GM21529 (cell line): ENCODE data around the gene CD209.

Experiments used
- ATAC-seq: cut with Tn5 transposase; IDR thresholded peaks from one replicate; pipeline ENCODE4 v1.9.1; 2021; ENCODE audit not compliant: unreplicated experiment

The CD209 gene

DNA sequence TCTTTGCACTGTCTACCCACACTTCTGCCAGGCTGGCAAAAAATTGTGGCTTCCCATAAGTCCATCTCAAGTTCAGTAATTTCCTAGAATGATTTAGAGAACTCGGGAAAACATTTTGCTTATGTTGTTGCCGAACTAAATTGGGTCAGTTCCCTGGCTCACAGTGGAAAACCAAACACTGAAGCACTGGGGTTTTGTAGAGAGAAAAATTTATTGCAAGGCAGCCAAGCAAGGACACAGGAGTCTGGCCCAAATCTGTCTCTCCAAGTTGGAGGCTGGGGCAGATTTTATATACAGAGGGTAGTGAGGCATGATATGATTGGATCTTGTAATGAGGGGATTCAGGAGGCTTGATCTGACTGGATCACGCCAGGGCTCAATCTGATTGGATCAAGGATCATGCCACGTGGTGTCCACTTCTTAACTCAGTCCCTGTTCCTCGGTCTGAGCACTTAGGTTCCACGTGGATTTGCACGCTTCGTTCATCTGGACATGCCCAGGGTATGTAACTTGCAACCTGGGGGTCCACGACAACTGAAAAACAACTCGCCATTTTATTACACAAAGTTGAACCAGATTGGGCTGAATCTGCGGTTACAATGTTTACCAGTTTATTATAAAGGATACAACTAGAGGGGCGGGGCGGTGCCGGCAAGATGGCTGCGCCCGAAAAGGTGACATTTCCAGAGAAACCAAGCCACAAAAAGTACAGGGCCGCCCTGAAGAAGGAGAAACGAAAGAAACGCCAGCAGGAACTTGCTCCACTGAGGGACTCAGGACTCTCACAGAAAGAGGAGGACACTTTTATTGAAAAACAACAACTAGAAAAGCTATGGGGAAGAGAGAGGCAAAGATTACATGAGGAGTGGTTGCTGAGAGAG lies 7.3 kb downstream of the CD209 start:
- no peak for ATAC-seq

DNA sequence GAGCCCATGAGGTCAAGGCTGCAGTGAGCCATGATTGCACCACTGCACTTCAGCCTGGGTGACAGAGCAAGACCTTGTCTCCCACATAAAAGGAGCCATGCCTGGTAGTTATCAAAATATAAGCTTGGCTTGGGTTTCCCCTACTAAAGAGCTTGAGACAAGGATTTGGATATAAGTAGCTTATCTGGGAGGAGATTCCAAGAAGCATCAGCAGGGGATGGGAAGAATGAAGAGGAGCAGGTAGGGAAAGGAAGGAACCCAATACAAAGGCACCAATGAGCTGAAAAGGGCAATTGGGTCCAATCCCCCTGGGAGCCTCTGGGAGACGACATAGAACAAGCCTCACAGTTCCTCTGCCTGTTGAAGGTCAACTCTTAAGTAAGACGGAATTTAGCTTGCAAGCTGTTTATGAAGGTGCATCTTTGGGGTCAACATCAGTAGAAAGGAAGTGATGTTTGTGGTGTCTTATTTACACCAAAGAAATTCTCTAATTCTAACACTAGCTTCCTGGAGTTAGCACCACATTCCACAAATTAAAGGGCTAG lies 8.1 kb downstream of the CD209 start:
- ATAC-seq = no peak

- ATAC-seq = no peak
Measured at GRCh38 chr19:7738023-7738422, 9.3 kb downstream of the CD209 start.

- ATAC-seq = no peak
Measured at GRCh38 chr19:7737215-7737614, 10.1 kb downstream of the CD209 start.

DNA sequence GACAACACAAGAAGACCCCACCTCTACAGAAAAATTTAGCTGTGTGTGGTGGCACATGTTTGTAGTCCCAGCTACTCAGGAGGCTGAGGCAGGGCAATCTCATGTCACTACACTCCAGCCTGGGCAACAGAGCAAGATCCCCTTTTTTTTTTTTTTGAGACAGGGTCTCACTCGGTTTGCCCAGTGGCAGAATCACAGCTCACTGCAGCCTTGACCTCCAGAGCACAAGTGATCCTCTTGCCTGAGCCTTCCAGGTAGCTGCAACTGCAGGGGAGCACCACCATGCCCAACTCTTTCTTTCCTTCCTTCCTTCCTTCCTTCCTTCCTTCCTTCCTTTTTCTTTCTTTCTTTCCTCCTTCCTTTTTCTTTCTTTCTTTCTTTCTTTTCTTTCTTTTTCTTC lies 11.2 kb downstream of the CD209 start:
- ATAC-seq = no peak

DNA sequence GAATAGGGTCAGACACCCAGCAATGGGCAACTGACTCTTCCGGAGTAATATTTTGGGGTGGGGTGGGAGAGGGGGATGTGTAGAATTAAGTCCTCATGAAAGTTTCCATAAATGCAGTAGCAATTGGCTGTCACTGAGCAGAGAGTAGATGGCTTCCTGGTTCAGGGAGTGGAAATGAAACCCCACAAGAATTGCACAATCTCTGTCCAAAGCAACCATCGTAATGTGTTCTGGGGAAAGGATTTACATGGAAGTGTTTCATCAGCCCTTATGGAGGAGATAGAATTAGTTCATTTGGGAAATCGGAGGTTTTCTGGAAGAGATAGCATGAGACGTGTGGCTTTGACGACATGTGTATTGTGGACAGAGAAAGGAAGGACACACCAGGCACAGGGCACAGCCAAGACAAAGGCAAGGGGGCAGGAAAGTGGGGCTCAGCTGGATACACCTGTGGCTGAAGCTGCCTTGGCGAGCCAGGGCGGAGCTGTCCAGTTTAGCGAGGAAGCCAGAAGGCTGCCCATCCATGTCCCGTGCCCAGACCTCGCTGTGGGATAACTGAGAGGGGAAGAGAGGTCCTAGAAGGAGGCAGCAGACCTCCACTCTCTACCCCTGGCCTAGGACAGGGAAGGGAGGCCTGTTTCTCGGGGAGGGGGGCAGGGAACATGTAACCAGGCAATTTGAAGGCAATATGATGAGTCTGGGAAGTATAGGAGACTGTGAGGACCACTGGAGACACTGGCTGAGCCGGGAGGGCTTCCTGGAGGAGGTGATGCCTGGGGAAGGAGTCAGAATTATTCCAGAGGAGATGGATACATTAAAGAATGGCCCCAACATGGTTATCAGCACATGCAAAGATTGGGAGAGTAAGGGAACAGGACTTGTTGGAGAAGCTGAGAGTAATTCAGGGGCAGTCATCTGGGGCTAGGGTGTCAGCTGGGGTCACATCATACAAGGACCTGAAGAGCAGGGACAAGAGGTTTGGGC lies 12.8 kb downstream of the CD209 start:
- no peak for ATAC-seq

DNA sequence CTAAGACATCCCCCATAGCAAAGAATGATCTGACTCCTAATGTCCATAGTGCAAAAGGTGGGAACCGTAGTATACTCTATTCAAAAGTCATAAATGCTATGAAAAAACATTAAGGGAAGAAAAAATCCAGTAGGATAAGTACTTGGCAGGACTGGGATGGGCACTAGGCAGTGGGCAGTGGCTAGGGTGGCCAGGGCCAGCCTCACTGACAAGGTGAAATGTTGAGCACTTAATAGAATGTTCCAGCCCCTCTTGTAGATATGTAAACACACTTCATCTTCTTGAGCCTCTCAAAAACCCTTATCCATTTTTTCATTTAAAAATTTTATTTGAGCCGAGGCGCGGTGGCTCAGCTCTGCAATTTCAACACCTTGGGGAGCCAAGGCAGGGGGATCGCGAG lies 14.0 kb downstream of the CD209 start:
- ATAC-seq = no peak

GRCh38 chr19:7732045-7732444 lies 15.3 kb downstream of the CD209 start, which contains the start of gene CLEC4G:
CLEC4G (minus strand) TSS chr19:7732110; CDS start chr19:7732102, 8 bp downstream.
- no peak for ATAC-seq

DNA sequence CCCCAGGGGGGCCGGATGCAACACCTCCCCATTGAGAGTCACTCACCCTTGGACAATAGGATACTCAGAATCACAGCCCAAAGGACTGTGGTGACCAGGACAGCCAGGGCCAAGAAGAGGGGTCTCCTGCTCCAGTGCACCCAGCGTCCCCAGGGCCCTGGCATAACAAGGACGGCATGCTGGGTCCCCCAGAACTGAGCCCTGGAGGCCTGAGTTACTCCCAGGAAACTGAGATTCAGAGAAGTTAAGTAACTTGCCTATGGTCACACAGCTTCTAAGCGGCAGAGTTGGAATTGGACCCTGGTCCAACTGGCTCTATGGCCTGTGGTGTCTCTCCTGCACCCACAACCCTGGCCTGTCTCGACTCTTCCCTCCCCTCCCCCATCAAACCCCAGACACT lies 15.7 kb downstream of the CD209 start:
- no peak for ATAC-seq

- no peak for ATAC-seq
Measured at GRCh38 chr19:7731218-7731595, 16.1 kb downstream of the CD209 start.

- no peak for ATAC-seq
Measured at GRCh38 chr19:7730286-7731217, 16.8 kb downstream of the CD209 start.

- no peak for ATAC-seq
Measured at GRCh38 chr19:7729831-7730285, 17.5 kb downstream of the CD209 start.

DNA sequence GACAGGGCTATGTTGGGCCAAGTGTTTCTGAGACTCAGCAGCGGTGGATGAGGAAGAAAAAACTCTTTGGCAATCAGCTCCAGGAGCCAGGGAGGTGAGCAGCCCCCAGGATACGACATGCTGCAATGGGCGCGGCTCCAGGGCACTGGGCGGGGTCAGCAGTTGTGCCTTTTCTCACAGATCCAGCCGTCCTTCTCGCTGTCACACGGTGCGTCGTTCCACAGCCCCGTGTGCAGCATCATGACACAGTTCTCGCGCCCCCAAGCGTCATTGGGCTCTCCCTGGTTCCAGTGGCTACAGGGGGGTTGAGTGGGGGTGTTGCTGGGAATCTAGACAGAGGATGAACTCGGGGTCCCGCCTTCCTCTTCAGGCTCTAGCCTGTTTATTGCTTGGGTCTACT lies 18.1 kb downstream of the CD209 start:
- ATAC-seq = no peak

GRCh38 chr19:7725791-7726190 lies 21.5 kb downstream of the CD209 start:
- ATAC-seq = no peak

- peak; percentile 51 for ATAC-seq
Measured at GRCh38 chr19:7722231-7722651, 25.1 kb downstream of the CD209 start.

DNA sequence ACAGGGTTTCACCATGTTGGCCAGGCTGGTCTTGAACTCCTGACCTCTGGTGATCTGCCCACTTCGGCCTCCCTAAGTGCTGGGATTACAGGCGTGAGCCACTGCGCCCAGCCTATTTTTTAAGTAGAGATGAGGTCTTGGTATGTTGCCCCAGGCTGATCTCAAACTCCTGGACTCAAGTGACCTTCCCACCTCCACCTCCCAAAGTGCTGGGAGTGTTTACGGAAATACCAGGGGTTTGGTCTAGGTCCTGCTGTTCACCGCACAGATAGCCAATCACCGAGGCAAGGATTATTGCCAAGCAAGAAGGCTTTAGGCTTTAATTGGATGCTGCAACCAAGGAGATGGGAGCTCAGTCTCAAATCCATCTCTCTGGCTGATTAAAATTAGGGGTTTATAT lies 27.0 kb downstream of the CD209 start:
- ATAC-seq = no peak

DNA sequence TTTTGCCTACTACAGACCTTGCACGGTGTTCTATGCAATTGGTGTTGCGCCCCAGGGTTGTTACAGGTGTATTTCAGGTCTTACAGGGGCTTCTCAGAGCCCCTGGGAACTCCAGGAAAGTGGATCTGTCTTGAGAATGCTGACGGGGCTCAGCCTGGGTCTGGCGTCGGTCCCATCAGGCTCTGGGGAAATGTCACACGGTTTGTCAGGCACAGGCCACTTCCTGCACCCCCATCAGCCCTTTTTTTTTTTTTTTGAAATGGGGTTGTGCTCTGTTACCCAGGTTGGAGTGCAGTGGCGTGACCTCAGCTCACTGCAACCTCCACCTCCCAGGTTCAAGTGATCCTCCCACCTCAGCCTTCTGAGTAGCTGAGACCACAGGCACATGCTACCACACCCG lies 28.7 kb downstream of the CD209 start:
- no peak for ATAC-seq

- no peak for ATAC-seq
Measured at GRCh38 chr19:7716762-7717161, 30.6 kb downstream of the CD209 start.

DNA sequence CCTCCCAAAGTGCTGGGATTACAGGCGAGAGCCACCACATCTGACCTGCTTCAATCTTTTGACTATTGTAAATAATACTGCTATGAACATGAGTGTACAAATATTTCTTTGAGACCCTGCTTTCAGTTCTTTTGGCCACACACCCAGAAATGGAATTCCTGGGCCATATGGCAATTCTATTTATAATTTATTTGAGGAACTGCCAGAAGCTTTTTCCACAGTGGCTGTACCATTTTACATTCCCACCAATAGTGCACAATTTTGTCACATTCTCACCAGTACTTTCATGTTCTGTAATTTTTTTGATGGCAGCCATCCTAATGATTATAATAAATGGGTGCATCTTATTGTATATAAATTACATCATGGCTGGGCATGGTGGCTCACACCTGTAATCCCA lies 31.7 kb downstream of the CD209 start:
- no peak for ATAC-seq

- no peak for ATAC-seq
Measured at GRCh38 chr19:7710616-7711015, 36.7 kb downstream of the CD209 start.
